ENCODE measurements around the gene FLVCR1.
"Not testable (repeated sequence)": the region's sequence is repeated elsewhere in the genome, so short reads cannot be mapped to it uniquely, and the experiment has no call there.

Gene FLVCR1

DNA sequence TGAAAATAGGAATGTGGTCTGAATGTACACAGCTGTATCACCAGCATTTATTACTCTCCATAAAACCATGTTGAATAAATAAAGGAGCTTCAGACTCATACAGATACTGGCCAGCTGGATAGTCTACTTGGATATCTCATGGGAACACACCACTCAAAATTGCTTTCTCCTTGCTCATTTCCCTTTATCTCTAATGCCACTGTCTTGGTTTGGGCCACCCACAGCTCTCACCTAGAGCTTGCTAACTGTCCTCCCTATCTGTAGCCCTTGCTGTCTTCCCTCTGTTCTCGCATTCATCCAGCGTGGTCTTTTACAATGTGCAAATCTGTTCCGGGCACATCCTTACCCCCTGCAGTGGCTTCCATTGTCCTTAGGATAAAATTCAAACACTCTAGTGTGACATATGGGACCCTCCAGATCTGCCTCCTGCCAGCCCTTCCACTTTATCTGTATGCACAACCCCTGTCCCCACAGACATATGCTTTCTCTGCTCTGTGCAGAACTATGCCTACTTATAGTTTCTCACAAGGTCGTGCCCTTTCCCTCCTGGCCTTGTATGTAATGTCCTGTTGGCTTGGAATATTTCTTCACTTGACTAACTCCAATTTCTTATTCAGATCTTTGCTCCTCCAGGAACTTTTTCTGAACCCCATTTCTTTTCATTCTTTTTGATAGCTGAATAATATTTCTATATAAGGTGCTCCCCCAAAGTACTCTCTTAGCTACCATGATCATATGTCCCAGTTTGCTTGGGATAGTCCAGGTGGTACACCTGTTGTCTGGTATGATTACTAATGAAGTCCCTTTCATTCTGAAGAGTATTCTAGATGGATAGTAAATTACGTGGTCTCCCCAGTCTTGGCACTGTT is 2.9 kb downstream of the FLVCR1 start:
- no peak for DNase-seq

DNA sequence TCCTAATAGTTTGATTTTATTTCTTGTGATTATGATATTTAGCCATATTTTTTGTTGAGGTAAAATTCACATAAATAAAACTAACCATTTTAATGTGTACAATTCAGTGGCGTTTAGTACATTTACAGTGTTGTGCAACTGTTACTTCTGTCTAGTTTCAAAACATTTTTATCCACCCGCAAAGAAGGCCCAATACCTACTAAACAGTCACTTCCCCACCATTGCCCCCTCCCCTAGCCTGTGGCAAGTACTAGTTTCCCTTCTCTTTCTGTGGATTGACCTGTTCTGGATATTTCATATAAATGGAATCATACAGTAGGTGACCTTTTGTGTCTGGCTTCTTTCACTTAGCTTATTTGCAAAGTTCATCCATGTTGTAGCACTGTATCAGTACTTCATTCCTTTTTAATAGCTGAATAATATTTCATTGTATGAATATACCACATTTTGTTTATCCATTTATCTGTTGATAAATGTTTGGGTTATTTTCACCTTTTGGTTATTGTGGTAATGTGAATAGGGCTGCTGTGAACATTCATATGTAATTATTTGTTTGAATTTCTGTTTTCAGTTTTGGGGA is 4.1 kb downstream of the FLVCR1 start:
- DNase-seq: no peak

DNA sequence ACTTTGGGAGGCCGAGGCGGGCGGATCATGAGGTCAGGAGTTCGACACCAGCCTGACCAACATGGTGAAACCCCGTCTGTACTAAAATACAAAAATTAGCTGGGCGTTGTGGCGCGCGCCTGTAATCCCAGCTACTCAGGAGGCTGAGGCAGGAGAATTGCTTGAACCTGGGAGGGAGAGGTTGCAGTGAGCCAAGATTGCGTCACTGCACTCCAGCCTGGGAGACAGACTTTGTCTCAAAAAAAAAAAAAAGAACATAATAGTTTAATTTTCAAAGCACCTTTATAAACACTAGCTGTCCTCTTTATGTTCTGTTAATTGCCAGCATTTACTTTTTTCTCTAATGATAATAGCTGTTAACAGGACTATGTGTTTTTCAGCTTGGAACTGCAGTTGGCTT is 5.3 kb downstream of the FLVCR1 start:
- DNase-seq: not testable (repeated sequence)

DNA sequence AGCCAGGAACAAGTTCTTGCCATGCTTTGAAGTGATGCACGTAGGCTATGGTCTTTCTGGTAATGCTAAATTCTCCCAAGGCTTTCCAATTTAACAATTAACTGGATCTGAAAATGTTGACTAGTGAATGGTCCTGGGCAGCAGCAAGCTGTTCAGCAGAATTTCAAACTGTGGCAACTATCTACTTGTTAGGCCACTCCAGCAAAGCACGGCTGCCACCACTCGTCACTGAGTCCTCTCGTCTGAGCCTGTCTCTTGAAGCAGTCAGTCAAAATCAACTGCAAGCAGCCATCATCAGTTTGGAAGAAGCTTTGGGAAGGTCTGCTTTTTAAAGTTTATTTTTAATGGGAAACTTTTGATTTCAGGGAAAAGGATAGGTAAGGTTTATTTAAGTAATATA is 6.1 kb downstream of the FLVCR1 start:
- DNase-seq: no peak

DNA sequence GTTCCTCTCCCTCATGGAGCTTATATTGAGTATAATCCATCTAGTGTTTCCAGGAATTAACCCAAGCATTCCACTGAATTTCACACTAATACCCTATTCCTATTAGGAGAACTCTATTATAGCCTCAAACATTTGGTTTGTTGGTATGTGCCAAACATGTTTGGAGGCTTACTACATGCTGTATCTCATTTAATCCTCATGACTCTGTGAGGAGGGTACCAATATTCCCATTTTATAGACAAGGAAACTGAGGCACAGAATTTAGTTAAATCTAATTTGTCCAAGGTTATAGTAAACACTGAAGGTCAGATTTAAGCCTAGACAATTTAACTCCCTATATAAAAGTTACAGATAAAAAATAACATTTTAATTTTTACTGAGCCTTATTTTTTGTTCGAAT is 9.1 kb downstream of the FLVCR1 start:
- DNase-seq: no peak

DNA sequence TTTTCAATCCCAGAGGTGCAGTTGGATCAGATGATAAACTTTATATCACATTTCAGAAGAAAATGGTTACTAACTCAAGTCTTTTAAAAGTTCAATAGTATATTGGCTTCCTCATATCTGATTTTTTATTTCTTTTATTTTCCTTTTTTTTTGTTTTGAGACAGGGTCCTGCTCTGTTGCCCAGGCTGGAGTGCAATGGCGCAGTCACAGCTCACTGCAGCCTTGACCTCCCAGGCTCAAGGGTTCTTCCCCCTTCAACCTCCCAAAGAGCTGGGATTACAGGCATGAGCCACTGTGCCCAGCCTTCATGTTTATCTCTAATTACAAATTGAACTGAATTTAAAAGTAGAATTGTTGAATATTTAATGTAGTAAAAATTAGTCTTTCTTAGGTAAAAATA is 13.9 kb downstream of the FLVCR1 start:
- DNase-seq: no peak

DNA sequence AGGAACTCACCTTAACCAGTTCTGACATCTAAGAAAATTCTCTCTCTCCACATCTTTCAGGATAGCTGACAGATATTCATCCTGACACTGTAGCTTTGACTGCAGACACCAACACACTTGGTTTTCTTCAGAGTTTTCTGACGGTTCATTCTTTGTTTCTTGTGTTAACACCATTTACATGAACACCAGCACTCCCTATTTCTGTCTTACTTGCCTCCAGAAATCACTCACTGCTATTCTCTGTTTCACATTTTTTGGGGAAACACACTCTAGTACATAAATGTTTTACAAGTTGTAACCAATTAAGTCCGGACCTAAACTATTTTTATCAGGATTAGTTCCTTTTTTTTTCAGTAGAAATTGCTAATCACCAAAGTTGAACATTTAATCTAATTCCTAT is 15.4 kb downstream of the FLVCR1 start:
- DNase-seq: no peak

DNA sequence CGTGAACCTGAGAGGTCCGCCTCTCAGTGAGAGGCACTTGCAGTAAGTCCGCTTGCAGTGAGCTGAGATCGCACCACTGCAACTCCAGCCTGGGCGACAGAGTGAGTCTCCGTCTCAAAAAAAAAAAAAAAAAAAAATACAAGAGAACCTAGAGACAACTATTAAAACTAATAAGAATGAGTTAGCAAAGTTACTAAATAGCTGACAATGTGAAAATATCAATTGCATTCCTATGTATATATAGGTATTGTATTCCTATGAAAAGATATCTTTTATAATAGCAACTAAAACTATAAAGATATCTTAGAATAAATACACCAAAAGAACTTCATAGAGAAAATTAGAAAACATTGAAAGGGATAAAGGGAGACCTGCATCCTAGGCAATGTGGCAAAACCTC is 20.3 kb downstream of the FLVCR1 start:
- DNase-seq: no peak

DNA sequence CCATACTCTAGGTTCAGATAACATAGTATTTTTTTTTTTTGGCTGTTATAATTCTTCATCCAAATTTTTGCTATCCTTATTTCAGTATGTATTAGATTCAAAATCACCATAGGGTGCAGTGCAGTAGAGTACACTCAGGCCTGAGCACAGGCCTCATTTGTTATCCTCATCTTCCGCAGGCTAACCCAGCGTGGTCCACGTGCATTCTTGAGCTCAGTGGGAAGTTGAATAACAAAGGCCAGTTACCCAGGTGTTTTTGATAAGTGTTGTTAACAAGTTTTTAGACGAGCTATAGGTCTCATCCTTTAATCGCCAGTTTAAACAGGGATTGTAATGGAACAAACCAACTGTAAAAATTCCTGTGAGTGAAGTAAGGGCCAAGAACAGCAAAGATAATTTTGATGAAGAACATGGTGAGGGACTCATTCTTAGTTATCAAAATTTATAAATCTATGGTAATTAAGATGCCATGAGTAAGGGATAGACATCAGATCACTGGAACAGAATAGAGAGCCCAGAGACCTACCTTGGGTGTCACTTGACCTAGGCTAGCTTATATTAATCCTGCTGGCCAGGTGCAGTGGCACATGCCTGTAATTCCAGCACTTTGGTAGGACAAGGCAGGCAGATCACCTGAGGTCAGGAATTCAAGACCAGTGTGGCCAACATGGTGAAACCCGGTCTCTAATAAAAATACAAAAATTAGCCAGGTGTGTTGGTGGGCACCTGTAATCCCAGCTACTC is 22.0 kb downstream of the FLVCR1 start:
- DNase-seq: no peak

DNA sequence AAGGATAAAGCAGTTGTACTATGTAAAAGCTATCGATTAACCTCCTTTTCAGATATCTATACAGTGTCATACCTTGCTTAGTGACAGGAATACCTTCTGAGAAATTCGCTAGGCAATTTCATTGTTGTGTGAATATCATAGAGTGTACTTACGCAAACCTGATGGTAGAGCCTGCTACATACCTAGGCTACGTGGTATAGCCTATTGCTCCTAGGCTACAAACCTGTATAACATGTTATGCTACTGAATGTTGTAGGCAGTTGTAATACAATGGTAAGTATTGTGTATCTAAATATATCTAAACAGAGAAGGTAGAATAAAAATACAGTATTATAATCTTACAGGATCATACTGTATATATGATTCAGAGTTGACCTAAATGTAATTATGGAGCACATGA is 26.5 kb downstream of the FLVCR1 start:
- DNase-seq: no peak

DNA sequence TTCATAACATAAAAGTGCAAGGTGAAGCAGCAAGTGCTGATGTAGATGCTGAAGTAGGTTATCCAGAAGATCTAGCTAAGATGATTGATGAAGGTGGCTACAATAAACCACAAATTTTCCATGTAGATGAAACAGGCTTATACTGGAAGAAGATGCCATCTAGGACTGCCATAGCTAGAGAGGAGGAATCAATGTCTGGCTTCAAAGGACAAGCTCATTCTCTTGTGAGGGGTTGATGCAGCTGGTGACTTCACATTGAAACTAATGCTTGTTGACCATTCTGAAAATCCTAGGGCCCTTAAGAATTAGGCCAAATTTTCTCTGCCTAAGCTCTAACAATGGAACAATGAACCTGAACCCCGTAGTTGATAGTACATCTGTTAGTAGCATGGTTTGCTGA is 34.0 kb downstream of the FLVCR1 start:
- no peak for DNase-seq

DNA sequence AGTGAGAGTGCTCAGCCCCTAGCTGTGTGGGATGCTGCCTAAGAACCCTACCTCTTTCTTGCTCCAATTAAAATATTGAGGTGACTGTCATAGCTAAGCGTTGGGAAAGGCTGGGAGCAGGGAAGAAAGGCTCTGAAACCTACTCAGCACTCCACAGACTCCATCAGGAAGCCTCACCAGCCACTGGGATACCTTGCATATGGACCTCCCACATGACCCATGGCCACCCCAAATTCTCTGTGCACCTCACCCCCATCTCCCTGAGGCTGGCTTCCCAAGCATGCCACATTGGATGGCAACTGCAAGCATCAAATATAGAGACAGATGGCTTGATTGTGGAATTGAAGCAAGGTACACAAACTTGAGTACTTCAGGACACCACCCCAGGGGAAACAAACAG is 41.8 kb downstream of the FLVCR1 start:
- DNase-seq: no peak

DNA sequence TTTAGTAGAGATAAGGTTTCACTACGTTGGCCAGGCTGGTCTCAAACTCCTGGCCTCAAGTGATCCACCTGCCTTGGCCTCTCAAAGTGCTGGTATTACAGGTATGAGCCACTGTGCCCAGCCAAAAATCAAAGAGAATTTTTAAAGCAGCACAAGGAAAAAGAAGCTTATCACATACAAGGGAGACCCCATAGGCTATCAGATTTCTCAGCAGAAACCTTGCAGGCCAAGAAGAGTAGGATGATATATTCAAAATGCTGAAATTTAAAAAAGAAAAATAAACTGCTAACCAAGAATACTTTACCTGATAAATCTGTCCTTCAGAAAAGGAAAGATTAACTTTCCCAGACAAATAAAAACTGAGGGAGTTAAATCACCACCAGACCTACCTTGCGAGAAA is 43.2 kb downstream of the FLVCR1 start:
- DNase-seq: no peak

DNA sequence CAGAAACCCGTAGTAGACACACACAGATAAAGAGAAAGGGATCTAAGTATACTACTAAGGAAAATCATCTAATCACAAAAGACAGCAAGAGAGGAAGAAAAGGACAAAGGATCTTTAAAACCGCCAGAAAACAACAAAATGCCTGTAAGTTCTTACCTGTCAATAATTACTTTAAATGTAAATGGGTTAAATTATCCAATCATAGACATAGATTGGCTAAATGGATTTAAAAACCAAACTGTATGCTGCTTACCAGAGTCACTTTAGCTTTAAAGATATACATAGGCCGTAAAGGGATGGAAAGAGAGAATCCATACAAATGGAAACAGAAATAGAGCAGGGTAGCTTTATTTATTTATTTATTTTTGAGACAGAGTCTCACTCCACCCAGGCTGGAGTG is 44.0 kb downstream of the FLVCR1 start:
- DNase-seq: no peak

DNA sequence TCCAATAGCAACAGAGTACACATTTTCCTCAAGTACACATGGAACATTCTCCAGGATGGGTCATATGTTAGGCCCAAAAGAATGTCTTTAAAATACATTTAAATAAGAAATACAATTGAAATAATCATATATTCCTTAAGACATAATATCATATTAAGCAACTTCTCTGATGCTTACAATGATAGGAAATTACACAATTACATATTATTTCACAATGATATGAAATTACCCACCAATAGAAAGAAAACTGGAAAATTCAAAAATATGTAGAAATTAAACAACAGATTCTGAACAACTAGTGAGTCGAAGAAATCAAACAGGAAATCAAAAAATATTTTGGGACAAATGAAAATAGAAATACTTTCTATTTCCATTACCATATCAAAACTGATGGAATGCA is 45.6 kb downstream of the FLVCR1 start:
- DNase-seq: no peak

DNA sequence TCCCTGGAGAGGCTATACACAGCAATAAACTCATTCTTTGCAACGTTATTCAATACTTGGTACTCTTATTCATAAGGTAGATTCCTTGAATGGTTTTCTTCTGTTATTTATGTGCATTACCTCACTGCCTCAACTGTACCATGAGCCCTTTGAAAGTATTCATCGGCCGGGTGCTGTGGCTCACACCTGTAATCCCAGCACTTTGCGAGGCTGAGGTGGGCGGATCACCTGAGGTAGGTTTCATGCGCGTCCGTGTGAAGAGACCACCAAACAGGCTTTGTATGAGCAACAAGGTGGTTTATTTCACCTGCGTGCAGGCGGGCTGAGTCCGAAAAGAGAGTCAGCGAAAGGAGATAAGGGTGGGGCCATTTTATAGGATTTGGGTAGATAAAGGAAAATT is 50.0 kb downstream of the FLVCR1 start:
- DNase-seq: not testable (repeated sequence)

DNA sequence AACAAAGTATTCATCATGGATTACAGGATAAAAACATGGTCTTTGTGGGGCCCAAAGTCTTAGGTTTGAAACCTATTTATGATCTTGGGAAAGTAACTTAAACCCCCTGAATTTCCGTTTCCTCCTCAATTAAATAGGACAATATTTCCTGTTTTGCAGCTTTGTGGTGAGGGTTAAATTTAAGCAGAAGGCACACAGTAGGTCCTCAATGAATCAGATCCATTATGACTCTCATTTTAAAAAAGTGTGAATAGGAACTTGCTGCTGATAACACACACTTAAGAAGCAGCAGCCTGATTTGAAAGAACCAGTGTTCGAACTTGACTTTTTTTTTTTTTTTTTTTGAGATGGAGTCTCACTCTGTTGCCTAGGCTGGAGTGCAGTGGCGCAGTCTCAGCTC is 50.9 kb downstream of the FLVCR1 start:
- DNase-seq: no peak

DNA sequence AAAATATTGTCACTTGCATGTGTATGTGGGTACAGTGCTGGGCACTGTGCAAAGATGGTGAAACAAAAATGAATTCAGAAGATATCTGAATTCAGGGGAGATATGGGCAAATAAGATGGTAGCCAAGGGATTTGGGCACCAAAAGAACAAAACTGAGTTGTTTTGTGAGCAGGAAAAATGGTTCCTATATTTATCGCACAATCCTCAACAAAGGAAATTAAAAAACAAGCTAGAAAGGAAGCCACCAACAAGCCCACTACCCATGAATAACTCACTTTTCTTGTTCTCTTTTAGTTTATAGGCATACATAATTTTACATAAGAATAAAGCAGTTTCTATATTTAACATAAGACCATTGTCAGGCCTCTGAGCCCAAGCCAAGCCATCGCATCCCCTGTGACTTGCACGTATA is 51.6 kb downstream of the FLVCR1 start:
- no peak for DNase-seq

DNA sequence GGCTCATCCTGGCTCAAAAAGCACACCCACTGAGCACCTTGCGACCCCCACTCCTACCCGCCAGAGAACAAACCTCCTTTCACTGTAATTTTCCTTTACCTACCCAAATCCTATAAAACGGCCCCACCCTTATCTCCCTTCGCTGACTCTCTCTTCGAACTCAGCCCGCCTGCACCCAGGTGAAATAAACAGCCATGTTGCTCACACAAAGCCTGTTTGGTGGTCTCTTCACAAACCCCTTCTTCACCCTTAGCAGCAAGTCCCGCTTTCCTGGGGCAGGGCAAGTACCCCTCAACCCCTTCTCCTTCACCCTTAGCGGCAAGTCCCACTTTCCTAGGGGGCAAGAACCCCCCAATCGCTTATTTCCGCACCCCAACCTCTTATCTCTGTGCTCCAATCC is 52.1 kb downstream of the FLVCR1 start:
- DNase-seq: not testable (repeated sequence)

DNA sequence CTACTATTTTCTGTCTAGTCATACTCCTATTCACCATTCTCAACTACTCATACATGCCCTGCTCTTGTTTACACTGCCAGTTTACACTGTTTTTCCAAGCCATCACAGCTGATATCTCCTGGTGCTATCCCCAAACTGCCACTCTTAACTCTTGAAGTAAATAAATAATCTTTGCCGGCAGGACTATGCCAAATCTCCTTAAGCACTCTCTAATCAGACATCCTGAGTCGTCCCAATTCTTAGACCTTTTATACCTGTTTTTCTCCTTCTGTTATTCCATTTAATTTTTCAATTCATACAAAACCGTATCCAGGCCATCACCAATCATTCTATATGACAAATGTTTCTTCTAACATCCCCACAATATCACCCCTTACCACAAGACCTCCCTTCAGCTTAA is 55.6 kb downstream of the FLVCR1 start:
- not testable (repeated sequence) for DNase-seq

DNA sequence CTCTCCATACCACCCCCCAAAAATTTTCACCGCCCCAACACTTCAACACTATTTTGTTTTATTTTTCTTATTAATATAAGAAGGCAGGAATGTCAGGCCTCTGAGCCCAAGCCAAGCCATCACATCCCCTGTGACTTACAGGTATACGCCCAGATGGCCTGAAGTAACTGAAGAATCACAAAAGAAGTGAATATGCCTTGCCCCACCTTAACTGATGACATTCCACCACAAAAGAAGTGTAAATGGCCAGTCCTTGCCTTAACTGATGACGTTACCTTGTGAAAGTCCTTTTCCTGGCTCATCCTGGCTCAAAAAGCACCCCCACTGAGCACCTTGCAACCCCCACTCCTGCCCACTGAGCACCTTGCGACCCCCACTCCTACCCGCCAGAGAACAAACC is 56.0 kb downstream of the FLVCR1 start:
- not testable (repeated sequence) for DNase-seq

DNA sequence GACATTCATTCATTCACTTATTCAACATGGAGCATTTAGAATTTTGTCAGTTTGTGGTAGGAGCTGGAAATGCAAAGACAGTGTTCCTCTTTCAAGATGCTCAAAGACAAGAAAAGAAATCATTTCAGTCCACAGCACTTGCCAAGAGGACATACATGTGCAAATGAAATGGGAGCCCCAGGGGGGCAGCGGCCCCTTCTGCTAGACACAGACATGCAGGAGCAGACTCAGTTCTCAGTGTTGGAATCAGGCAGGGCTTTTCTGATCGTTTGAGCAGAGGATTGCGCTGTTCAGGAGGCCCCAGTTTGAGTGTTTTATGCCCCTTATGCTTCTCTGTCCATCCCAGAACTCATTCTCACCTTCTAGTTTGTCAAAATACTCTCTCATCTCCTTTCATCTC is 56.7 kb downstream of the FLVCR1 start:
- DNase-seq: no peak

DNA sequence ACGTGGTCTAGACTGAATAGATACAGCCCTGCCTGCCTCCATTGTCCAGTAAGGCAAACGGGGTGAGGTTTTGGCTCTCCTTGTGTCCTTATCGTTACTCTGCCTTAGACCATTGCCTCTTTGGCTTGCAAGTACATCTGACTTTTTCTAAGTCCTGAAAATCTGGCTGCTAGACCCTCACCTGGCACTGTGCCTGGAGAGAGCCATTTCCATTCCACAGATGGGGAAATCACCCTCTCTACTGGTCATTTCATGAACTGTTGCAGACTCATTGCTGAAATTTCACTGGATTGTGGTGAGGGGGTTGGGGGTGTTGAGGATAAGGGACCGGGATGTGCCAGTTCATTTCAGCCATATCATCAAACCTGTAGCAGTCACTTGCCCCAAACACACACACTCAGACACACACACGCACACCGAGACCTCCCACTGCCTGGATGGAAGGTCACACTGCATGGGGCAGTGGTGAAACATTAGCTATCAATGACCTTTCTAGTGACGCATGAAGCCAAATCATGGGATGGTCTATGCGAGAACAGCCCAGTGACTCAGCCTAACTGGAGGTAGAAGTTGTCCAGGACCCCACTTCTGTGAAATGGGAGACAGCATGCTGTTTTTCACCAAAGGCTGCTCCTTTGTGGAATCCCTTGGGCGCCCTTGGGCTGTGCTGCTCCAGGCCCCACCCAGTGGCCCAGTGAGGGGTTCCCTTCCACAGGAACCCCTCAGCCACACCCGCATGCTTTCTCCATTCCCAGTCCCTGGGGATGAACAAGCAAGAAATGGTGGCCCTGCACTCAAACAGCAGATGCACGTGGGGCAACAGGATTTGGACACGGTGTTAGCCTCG is 57.4 kb downstream of the FLVCR1 start:
- no peak for DNase-seq
